Measurements from ENCODE around the gene MCEE.
A peak's percentile ranks its signal among the peaks of the same experiment; 100 is the strongest.

The MCEE gene

DNA sequence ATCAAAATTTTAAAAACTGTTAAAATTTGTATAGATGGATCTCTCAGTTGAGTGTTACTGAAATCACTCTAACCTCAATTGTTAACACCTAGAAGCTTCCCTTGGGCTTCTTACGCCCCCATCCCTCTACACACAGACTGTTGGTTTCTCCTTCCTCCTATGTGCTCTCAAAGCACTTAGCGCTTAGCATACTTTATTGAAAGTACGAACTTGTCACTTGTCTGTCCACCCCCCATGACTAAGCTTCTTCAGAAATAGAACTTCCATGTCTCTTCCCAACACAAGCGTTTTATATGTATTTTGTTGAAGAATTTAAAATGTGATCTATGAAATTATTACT, 846 bp upstream of the MCEE start:
- peak overlapping the region; percentile 98 for H3K4me3 ChIP-seq (ENCODE audit: low read depth, low read length)
- POLR2A ChIA-PET: interaction anchor here (0.7 to 3.0 kb wide), 4 partner anchors 12 to 96 kb away, joined by 3 to 28 read pairs (median 4); partner anchors contain the start of genes NAGK and PAIP2B
- no peak for DNase-seq (ENCODE audit: low read depth, low spot score)
- CTCF ChIA-PET: interaction anchor here (0.7 to 2.3 kb wide), 4 partner anchors 28 to 63 kb away, joined by 3 to 14 read pairs (median 4); no protein-coding TSS in a partner anchor
- TF ChIP-seq, protein P1, sequence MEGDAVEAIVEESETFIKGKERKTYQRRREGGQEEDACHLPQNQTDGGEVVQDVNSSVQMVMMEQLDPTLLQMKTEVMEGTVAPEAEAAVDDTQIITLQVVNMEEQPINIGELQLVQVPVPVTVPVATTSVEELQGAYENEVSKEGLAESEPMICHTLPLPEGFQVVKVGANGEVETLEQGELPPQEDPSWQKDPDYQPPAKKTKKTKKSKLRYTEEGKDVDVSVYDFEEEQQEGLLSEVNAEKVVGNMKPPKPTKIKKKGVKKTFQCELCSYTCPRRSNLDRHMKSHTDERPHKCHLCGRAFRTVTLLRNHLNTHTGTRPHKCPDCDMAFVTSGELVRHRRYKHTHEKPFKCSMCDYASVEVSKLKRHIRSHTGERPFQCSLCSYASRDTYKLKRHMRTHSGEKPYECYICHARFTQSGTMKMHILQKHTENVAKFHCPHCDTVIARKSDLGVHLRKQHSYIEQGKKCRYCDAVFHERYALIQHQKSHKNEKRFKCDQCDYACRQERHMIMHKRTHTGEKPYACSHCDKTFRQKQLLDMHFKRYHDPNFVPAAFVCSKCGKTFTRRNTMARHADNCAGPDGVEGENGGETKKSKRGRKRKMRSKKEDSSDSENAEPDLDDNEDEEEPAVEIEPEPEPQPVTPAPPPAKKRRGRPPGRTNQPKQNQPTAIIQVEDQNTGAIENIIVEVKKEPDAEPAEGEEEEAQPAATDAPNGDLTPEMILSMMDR (IDR thresholded peaks at IDR 0.05; ENCODE audit: insufficient read depth, low read length, missing control alignments): no peak

DNA sequence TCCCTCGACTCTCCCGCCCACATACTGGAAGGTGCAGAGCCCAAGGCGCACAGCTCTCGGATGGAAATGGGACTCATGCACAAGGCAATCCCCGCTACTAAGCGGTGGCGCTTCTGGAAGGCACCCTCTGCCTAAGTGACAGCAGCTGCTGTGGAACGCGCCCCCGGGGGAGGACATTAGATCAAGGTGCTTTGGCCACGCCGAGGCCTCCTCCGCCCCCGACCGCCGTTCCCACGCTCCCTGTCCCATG, 202 bp downstream of the MCEE start:
- DNase-seq (ENCODE audit: low read depth, low spot score): no peak
- peak overlapping the region; percentile 98 for H3K4me3 ChIP-seq (ENCODE audit: low read depth, low read length)
- ChIA-PET CTCF (interaction anchor here (0.7 to 1.0 kb wide), 2 partner anchors 13 to 29 kb away, joined by 3 to 7 read pairs; no protein-coding TSS in a partner anchor), POLR2A (interaction anchor here (0.9 to 3.0 kb wide), 3 partner anchors 29 to 61 kb away, joined by 3 to 28 read pairs (median 3); partner anchors contain the start of gene NAGK)
- TF ChIP-seq, protein P1 (IDR thresholded peaks at IDR 0.05; ENCODE audit: insufficient read depth, low read length, missing control alignments): no peak

DNA sequence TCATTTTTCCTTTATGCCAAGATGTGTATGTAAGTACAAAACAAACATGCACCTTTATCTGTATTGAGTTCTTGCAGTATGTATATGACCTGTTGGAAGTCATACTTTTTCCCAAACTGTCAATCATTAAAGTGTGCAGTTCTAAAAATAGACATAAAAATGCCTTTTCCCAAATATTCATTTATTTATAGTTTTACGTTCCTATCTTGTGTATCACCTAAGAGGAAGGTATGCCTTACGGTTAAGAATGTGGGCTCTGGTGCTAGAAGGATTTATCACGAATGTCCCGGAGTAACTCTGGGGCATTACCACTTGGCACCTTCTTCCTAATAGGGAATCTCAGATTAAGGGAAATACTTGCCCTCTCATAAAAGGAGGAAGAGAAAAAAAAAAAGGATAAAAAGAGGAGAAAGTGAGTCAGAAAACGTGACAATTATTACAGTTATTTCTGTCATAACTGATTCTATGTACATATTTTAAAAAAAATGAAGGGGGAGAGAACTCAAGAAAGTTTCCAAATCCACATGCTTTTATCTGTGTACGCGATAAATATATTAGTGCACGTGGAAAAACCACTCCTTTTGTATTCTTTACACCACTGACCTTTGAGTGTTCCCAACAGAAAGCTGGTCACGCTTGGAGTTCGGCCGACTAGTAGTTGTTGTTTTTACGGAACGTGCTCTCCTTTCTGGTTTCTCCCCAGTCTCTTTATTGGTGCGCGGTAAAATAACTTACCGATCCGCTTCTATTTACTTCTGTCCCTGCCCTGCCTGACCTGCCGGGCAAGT, 721 bp downstream of the MCEE start:
- TF ChIP-seq, protein P1 (IDR thresholded peaks at IDR 0.05; ENCODE audit: insufficient read depth, low read length, missing control alignments): no peak
- H3K4me3 ChIP-seq (ENCODE audit: low read depth, low read length): peak overlapping the region; percentile 98
- no peak for DNase-seq (ENCODE audit: low read depth, low spot score)
- POLR2A ChIA-PET: interaction anchor here (0.9 to 3.0 kb wide), 3 partner anchors 28 to 60 kb away, joined by 3 to 28 read pairs (median 3); partner anchors contain the start of gene NAGK
- CTCF ChIA-PET: interaction anchor here (0.7 to 1.1 kb wide), 3 partner anchors 12 to 28 kb away, joined by 3 to 7 read pairs (median 6); no protein-coding TSS in a partner anchor

DNA sequence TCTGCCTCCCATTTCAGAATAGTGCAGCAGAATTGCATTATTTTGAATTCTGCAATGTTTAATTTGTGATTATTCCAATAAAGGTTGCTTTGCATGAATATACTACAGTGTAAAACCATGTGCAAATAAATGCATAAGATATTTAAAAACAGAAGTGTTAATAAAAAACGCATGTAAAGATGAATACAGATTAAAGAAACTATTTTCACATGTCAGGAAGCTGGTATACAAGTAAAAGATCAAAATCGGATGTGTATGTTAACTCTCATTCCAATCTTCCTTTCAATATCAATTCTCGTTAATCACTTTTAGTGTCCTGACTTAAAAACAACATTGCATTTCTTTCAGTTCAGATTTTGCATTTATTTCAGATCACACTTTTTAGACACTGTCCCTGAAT, 3.1 kb downstream of the MCEE start:
- DNase-seq (ENCODE audit: low read depth, low spot score): no peak
- ChIA-PET POLR2A (interaction anchor here (0.6 kb wide), 1 partner anchor 1870 kb away, joined by 4 read pairs; no protein-coding TSS in a partner anchor), CTCF (interaction anchor here (0.8 to 1.7 kb wide), 3 partner anchors 26 to 163 kb away, joined by 3 to 9 read pairs (median 3); no protein-coding TSS in a partner anchor)
- no peak overlapping the region for H3K4me3 ChIP-seq (ENCODE audit: low read depth, low read length)
- TF ChIP-seq, protein P1 (IDR thresholded peaks at IDR 0.05; ENCODE audit: insufficient read depth, low read length, missing control alignments): no peak

DNA sequence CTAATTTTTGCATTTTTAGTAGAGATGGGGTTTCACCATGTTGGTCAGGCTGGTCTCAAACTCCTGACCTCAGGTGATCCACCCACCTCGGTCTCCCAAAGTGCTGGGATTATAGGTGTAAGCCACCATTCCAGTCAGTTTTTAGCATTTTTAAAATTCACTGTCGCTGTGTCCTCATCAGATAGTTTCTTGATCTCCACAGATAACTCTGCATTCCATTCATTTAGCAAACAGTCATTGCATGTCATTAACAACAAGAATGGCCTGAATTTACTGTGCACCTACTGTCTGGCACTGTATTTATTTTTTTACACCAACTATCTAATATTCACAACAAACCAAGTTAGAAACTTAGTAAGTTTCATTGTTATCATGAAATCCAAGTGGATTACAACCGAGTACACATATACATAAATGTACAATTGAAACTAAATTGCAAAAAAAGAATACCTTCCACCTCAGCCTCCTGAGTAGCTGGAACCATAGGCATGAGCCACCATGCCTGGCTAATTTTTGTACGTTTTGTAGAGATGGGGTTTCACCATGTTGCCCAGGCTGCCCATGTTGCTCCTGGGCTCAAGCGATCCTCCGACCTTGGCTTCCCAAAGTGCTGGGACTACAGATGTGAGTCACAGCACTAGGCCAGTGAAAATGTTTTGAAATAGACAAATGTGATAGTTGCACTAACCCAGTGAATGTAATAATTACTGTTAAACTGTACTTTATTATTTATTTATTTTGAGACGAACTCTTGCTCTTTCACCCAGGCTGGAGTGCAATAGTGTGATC, 4.3 kb downstream of the MCEE start:
- POLR2A ChIA-PET: no interaction called here
- H3K4me3 ChIP-seq (ENCODE audit: low read depth, low read length): no peak overlapping the region
- no peak for DNase-seq (ENCODE audit: low read depth, low spot score)
- TF ChIP-seq, protein P1 (IDR thresholded peaks at IDR 0.05; ENCODE audit: insufficient read depth, low read length, missing control alignments): no peak
- CTCF ChIA-PET: interaction anchor here (1.1 to 1.7 kb wide), 2 partner anchors 25 to 30 kb away, joined by 3 to 9 read pairs; no protein-coding TSS in a partner anchor

Measured in AG04449 (cell line).